GM12864 (cell line): ENCODE data around the gene BAD.

Experiments
- DNase-seq: peaks from one replicate; pipeline ENCODE4 v3.0.0-alpha.2; 2011; ENCODE audit warnings: low read depth
- H3K4me3 ChIP-seq: 2 replicates; pipeline ENCODE4 v1.5.1; 2011; ENCODE audit warnings: mild to moderate bottlenecking, low read depth, low read length, control low read depth
- TF ChIP-seq, protein P1 (sequence below): IDR thresholded peaks from 2 replicates; pipeline ENCODE4 v1.5.1; 2011; ENCODE audit warnings: low read depth, mild to moderate bottlenecking, moderate library complexity, low read length, control low read depth, inconsistent platforms; ENCODE audit errors: missing control alignments

The BAD gene

DNA sequence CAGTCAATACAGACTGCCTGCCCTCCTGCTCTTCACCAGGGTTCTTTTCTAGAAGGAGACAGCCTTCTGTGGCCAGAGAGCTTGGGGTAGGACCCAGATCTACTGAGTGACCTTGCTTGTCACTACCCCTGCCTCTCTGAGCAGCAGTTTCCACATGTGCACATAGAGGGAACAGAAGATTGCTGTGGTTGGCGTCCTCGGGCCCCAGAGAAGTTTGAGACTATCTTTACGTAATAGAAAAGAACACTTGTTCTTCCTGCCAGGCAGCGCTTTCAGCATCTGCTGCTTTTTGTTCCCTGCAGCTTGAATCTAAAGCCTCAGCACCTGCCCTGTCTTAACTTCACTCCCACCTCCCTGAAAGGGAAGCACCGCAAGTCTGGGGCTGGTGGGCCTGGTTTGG, 45.5 kb downstream of the BAD start:
- no peak for DNase-seq
- TF ChIP-seq, protein P1, sequence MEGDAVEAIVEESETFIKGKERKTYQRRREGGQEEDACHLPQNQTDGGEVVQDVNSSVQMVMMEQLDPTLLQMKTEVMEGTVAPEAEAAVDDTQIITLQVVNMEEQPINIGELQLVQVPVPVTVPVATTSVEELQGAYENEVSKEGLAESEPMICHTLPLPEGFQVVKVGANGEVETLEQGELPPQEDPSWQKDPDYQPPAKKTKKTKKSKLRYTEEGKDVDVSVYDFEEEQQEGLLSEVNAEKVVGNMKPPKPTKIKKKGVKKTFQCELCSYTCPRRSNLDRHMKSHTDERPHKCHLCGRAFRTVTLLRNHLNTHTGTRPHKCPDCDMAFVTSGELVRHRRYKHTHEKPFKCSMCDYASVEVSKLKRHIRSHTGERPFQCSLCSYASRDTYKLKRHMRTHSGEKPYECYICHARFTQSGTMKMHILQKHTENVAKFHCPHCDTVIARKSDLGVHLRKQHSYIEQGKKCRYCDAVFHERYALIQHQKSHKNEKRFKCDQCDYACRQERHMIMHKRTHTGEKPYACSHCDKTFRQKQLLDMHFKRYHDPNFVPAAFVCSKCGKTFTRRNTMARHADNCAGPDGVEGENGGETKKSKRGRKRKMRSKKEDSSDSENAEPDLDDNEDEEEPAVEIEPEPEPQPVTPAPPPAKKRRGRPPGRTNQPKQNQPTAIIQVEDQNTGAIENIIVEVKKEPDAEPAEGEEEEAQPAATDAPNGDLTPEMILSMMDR: no peak

DNA sequence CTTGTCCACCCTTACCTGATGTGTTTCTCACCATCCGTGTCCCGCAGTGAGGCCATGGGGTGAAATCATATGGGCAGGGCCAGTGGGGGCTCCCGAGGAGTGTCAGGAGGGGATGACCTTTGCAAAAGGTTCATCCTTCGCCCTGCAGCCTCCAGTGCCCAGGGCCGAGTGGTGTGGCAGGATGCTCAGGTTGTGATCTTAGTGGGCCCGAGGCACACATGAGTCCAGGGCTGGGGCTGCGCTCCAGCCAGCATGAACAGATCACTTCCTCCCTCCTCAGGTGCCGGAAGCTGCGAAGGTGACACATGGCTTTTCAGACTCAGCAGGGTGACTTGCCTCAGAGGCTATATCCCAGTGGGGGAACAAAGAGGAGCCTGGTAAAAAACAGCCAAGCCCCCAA, 46.4 kb downstream of the BAD start:
- DNase-seq: no peak
- H3K4me3 ChIP-seq: no peak overlapping the region
- TF ChIP-seq, protein P1: no peak

More for the DNA sequence above, 45.5 kb downstream of the BAD start:
- H3K4me3 ChIP-seq: no peak overlapping the region

DNA sequence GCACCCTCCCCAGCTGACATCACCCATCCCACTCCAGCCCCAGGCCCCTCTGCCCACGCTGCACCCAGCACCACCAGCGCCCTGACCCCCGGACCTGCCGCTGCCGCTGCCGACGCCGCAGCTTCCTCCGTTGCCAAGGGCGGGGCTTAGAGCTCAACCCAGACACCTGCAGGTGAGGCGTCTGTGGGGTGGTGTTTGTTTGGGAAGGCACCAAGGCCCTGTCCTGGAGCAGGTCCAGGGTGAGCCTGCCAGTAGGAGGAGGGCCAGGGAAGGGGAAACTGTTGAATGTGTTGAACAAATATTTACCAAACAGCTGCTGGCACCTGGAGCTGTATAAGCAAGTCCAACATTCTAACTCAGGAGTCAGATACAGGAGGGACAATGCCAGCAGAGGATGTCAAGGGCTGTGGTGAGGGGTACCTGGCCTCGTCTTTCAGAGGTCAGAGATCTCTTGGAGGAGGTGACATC, 46.9 kb downstream of the BAD start:
- no peak overlapping the region for H3K4me3 ChIP-seq
- TF ChIP-seq, protein P1: no peak
- no peak for DNase-seq

DNA sequence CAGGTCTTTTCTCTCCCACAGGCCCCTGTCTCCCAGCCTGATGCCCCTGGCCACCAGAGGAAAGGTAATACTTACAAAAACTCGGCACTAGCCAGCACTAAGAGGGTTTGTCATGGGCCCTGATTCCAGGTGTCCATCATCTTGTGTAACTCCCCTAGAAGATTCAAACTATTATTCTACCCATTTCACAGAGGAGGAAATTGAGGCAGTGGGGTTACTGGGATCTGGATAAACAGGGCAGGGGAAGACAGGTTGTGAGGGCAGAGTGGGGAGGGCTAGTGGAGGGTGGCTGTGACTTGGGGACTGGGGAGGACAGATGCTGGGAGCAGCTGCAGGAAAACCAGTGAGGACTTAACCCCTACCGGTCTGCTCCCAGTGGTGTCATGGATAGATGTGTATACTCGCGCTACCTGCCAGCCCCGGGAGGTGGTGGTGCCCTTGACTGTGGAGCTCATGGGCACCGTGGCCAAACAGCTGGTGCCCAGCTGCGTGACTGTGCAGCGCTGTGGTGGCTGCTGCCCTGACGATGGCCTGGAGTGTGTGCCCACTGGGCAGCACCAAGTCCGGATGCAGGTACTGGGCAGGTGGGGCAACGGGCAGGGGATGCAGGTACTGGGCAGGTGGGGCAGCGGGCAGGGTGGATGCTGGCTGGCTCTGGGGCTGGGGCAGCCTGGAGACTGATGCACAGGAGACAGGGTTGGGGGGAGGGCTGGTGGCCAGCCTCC, 48.9 kb downstream of the BAD start:
- peak overlapping the region; percentile 63 for H3K4me3 ChIP-seq
- no peak for DNase-seq
- TF ChIP-seq, protein P1: no peak

DNA sequence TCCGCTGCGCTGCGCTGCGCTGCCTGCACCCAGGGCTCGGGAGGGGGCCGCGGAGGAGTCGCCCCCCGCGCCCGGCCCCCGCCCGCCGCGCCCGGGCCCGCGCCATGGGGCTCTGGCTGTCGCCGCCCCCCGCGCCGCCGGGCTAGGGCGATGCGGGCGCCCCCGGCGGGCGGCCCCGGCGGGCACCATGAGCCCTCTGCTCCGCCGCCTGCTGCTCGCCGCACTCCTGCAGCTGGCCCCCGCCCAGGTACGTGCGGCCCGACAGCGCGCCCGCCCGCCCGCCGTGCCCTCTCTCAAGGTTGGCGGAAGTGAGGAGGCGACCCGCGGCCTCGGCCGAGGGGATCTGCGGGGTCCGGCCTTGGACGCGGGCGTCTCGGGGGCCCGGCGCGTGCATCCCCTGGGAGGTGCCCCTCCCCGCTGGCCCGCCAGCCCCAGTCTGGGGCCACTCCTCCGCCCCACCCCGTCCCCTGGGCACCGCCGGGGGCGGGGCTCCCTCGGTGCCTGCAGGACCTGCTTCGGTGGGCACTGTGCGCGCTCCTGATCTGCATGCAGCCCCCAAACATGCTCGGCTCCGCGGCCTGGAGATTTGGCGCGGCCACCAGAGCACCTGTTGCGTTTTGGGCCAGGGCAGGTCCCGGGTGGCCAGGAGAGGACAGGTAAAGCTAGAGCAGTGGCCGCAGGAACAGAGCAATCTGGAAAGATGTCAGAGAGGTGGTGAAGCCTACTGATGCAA, 49.7 kb downstream of the BAD start:
- DNase-seq: no peak
- TF ChIP-seq, protein P1: no peak
- H3K4me3 ChIP-seq: peak overlapping the region; percentile 63

DNA sequence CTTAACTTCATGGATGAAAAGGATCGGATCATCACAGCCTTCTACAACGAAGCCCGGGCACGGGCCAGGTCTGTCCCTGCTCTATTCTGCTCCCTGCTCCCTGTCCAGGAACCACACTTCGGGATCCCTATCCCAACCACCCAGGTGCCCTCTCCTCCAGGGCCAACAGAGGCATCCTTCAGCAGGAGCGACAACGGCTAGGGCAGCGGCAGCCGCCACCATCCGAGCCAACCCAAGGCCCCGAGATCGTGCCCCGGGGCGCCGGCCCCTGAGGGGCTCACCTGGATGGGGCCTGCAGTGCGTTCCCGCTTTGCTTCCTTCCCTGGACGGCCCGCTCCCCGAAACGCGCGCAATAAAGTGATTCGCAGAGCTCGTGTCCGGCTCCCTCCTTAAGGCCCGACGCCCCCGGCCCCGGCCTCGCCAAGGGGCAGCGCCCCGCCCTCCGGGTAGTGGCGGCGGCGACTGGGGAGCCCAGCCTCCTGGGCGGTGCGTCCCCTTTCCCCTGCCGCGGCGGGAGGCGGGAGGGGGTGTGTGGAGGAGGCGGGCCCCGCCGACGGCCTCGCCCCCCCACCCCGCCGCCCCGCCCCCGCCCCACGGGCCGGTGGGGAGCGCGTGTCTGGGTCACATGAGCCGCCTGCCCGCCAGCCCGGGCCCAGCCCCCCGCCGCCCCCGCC, 50.4 kb downstream of the BAD start, which contains the start of gene VEGFB:
VEGFB (plus strand) TSS at position 672 of the 674 bp plus-strand sequence. CDS start 250 bp downstream, outside the sequence.
- TF ChIP-seq, protein P1: no peak
- DNase-seq: no peak
- peak within 1 kb of the TSS; percentile 63 for H3K4me3 ChIP-seq
